ENCODE results near the gene OR6B1.

DNA sequence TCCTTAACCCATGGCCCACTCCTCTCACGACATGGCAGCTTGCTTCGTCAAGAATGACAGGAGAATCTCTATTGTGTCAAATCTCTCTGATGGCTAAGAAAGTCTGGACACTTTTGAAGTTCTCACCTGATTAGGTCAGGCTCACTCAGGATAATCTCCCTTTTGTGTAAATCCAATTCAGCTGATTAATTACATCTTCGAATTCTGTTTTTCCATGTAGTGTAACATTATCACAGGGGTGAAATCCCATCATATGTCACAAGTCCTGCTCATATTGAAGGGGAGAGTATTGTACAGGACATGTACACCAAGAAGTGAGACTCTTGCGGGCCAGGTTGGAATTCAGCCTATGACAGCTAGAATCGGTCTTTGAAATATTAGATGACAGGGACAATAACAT, 16.2 kb upstream of the OR6B1 start:
- TF ChIP-seq, protein P1, sequence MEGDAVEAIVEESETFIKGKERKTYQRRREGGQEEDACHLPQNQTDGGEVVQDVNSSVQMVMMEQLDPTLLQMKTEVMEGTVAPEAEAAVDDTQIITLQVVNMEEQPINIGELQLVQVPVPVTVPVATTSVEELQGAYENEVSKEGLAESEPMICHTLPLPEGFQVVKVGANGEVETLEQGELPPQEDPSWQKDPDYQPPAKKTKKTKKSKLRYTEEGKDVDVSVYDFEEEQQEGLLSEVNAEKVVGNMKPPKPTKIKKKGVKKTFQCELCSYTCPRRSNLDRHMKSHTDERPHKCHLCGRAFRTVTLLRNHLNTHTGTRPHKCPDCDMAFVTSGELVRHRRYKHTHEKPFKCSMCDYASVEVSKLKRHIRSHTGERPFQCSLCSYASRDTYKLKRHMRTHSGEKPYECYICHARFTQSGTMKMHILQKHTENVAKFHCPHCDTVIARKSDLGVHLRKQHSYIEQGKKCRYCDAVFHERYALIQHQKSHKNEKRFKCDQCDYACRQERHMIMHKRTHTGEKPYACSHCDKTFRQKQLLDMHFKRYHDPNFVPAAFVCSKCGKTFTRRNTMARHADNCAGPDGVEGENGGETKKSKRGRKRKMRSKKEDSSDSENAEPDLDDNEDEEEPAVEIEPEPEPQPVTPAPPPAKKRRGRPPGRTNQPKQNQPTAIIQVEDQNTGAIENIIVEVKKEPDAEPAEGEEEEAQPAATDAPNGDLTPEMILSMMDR (IDR thresholded peaks at IDR 0.05), result no peak
- TF ChIP-seq POLR2A (IDR thresholded peaks at IDR 0.05), result no peak

All from uterus (tissue), 2 donors.